ENCODE results near the gene LCE3E. TPM values are rescaled to one million over a fixed set of nuclear protein-coding genes. Genes with fewer than 3 reads are reported as not detected.

Gene LCE3E
- total and polyA plus RNA-seq, 4 experiments from 2014 or later: not detected

DNA sequence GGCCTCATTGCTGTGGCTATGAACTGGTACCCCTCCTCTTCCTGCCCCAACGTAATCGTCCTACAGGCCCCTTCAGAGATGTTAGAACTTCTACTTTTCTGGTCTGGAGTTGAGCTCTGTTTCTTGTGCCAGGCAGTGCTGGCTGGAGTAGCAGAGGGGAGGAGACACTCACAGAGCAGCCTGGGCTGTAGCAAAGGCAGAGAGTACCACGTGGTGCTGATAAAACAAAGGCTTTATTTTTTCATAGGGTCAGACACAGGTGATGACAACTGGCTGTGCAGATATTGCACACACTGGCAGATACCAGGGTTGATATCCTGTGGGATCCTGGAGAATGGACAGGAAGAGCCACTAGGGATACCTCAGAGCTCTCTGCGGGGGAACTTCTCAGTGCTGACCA, 29.1 kb downstream of the LCE3E start:
- Mint-ChIP-seq H3K27me3 (peaks cover 25 to 33% of the 10 kb centered on the region in 2 donors), H3K36me3 (no peaks in the 10 kb centered on the region), H3K4me1 (no peaks in the 10 kb centered on the region), H3K4me3 (no peak overlapping the region), H3K27ac (no peak overlapping the region), H3K9me3 (no peaks in the 10 kb centered on the region)
- ChIA-PET CTCF (ENCODE audit: partially characterized antibody) (no interaction called here), POLR2A (ENCODE audit: partially characterized antibody) (no interaction called here)
- H3K9me3 ChIP-seq (ENCODE audit: control insufficient read depth in 1 of 2, low read length in 2 of 2): no peaks in the 10 kb centered on the region
- no peaks in the 10 kb centered on the region for H3K36me3 ChIP-seq (ENCODE audit: insufficient read depth, low read length)
- DNase-seq: no peak
- no peaks in the 10 kb centered on the region for H3K27me3 ChIP-seq (ENCODE audit: insufficient read depth, low read length)
- no peak overlapping the region for H3K4me3 ChIP-seq (ENCODE audit: low read length in 2 of 2)
- H3K27ac ChIP-seq (ENCODE audit: low read depth, low read length): no peak overlapping the region
- no peaks in the 10 kb centered on the region for H3K4me1 ChIP-seq (ENCODE audit: insufficient read depth, low read length)
- intact Hi-C loops (cut with micrococcal nuclease): no loop called here

DNA sequence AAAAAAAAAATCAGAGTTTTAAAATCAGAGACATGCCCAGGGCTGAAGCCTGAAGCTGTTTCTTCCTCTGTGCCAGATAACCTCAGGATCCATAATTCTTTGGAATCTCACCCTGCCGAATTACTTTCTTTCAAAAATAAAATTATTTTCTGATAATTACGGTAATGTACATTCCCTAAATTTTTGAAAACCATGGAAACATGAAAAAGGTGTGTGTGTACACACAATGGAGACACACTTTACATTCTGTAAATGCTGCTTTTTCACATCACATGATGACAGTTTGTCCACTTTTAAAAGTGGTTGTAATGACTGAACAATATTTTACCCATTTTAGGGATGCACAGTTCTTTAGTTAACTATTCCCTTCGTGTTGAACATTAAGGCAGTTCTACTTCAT, 30.8 kb downstream of the LCE3E start:
- Histone ChIP-seq H3K27me3 (ENCODE audit: insufficient read depth, low read length) (no peaks in the 10 kb centered on the region), H3K4me1 (ENCODE audit: insufficient read depth, low read length) (no peaks in the 10 kb centered on the region), H3K4me3 (ENCODE audit: low read length in 2 of 2) (no peak overlapping the region), H3K27ac (ENCODE audit: low read depth, low read length) (no peak overlapping the region), H3K36me3 (ENCODE audit: insufficient read depth, low read length) (no peaks in the 10 kb centered on the region), H3K9me3 (ENCODE audit: control insufficient read depth in 1 of 2, low read length in 2 of 2) (no peaks in the 10 kb centered on the region)
- Mint-ChIP-seq H3K4me1 (no peaks in the 10 kb centered on the region), H3K27me3 (peaks cover 28% of the 10 kb centered on the region in 2 donors), H3K36me3 (no peaks in the 10 kb centered on the region), H3K4me3 (no peak overlapping the region), H3K27ac (no peak overlapping the region), H3K9me3 (peaks cover 0 to 4% (median 0%) of the 10 kb centered on the region in 8 donors)
- ChIA-PET POLR2A (ENCODE audit: partially characterized antibody) (no interaction called here), CTCF (ENCODE audit: partially characterized antibody) (no interaction called here)
- no peak for DNase-seq
- intact Hi-C loops (cut with micrococcal nuclease): no loop called here

- POLR2A ChIA-PET (ENCODE audit: partially characterized antibody): no interaction called here
- CTCF ChIA-PET (ENCODE audit: partially characterized antibody): no interaction called here
- intact Hi-C loops (cut with micrococcal nuclease): no loop called here
- Mint-ChIP-seq H3K27ac (no peak overlapping the region), H3K9me3 (peaks cover 0 to 7% (median 2%) of the 10 kb centered on the region in 8 donors), H3K27me3 (peaks cover 29 to 36% of the 10 kb centered on the region in 2 donors), H3K4me1 (no peaks in the 10 kb centered on the region), H3K36me3 (no peaks in the 10 kb centered on the region), H3K4me3 (no peak overlapping the region)
- H3K4me1 ChIP-seq (ENCODE audit: insufficient read depth, low read length): no peaks in the 10 kb centered on the region
- H3K36me3 ChIP-seq (ENCODE audit: insufficient read depth, low read length): no peaks in the 10 kb centered on the region
- peak in 1 of 5 donors; percentile 1 for DNase-seq
- no peak overlapping the region for H3K27ac ChIP-seq (ENCODE audit: low read depth, low read length)
- no peaks in the 10 kb centered on the region for H3K27me3 ChIP-seq (ENCODE audit: insufficient read depth, low read length)
- no peaks in the 10 kb centered on the region for H3K9me3 ChIP-seq (ENCODE audit: control insufficient read depth in 1 of 2, low read length in 2 of 2)
- no peak overlapping the region for H3K4me3 ChIP-seq (ENCODE audit: low read length in 2 of 2)
These were observed 33.1 kb downstream of the LCE3E start for GRCh38 chr1:152533327-152533938.

GRCh38 chr1:152525080-152525641, 41.4 kb downstream of the LCE3E start:
- CTCF ChIA-PET (ENCODE audit: partially characterized antibody): no interaction called here
- POLR2A ChIA-PET (ENCODE audit: partially characterized antibody): no interaction called here
- no peaks in the 10 kb centered on the region for H3K27me3 ChIP-seq (ENCODE audit: insufficient read depth, low read length)
- no peaks in the 10 kb centered on the region for H3K36me3 ChIP-seq (ENCODE audit: insufficient read depth, low read length)
- no peak overlapping the region for H3K4me3 ChIP-seq (ENCODE audit: low read length in 2 of 2)
- H3K9me3 ChIP-seq (ENCODE audit: control insufficient read depth in 1 of 2, low read length in 2 of 2): no peaks in the 10 kb centered on the region
- H3K9me3 Mint-ChIP-seq: peaks cover 0 to 9% (median 1%) of the 10 kb centered on the region in 8 donors
- H3K4me1 Mint-ChIP-seq: no peaks in the 10 kb centered on the region
- intact Hi-C loops (cut with micrococcal nuclease): no loop called here
- H3K27ac ChIP-seq (ENCODE audit: low read depth, low read length): no peak overlapping the region
- H3K4me3 Mint-ChIP-seq: no peak overlapping the region
- peaks cover 17 to 22% of the 10 kb centered on the region in 2 donors for H3K27me3 Mint-ChIP-seq
- H3K36me3 Mint-ChIP-seq: no peaks in the 10 kb centered on the region
- H3K4me1 ChIP-seq (ENCODE audit: insufficient read depth, low read length): no peaks in the 10 kb centered on the region
- no peak for DNase-seq
- no peak overlapping the region for H3K27ac Mint-ChIP-seq

DNA sequence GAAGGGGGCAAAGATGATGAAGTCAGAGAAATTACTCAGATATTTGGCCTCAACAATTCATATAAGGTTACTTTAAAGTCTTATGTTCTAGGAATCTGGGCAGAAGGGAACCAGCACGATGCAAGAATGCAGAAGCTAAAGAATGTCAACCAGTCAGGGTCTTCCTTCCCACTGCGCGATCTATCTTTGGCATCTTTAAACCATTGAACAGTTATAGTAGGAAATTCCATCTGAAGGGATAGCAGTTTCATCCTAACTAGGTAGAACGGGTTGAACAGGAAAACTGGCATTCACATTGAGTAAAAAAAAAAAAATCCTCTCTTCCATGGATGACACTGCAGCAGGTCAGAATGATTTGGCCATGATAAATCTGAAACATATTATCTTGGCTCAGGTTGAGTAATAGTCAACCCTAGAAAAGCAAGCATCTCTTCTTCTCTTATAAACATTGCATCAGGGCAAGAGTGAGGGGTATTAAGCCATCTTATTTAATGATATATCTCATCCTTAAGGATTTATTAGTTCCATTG, 46.0 kb downstream of the LCE3E start:
- Histone ChIP-seq H3K4me1 (ENCODE audit: insufficient read depth, low read length) (no peaks in the 10 kb centered on the region), H3K27ac (ENCODE audit: low read depth, low read length) (no peak overlapping the region), H3K9me3 (ENCODE audit: control insufficient read depth in 1 of 2, low read length in 2 of 2) (no peaks in the 10 kb centered on the region), H3K36me3 (ENCODE audit: insufficient read depth, low read length) (no peaks in the 10 kb centered on the region), H3K4me3 (ENCODE audit: low read length in 2 of 2) (no peak overlapping the region), H3K27me3 (ENCODE audit: insufficient read depth, low read length) (peaks cover 12% of the 10 kb centered on the region)
- Mint-ChIP-seq H3K4me1 (peaks cover 0 to 4% (median under 1%) of the 10 kb centered on the region in 4 donors), H3K36me3 (no peaks in the 10 kb centered on the region), H3K9me3 (peaks cover 0 to 5% (median 0%) of the 10 kb centered on the region in 8 donors), H3K4me3 (no peak overlapping the region), H3K27me3 (peaks cover 20 to 21% of the 10 kb centered on the region in 2 donors), H3K27ac (no peak overlapping the region)
- CTCF ChIA-PET (ENCODE audit: partially characterized antibody): no interaction called here
- no peak for DNase-seq
- POLR2A ChIA-PET (ENCODE audit: partially characterized antibody): no interaction called here
- intact Hi-C loops (cut with micrococcal nuclease): no loop called here

DNA sequence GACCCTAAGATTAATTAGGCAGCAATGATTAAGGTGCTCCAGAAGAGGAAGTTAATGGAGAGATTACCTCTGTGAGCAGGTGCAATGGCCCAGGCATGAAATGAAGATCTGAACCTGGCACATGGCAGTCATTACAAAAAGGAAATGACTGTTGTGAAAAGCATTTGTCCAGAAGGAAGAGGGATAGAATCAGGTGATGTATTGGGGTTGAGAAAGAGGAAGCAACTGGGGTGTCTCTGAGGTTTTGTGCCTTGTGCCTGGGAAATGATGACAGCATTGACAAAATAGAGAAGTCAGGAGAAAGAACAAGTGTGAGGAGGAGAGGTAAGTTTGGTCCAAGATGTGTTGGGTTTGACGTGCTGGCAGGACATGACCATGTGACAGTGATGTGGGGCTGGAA, 46.7 kb downstream of the LCE3E start:
- POLR2A ChIA-PET (ENCODE audit: partially characterized antibody): no interaction called here

GRCh38 chr1:152517237-152517811, 49.3 kb downstream of the LCE3E start:
- no peak for DNase-seq
- Mint-ChIP-seq H3K4me3 (no peak overlapping the region), H3K4me1 (peaks cover 4 to 11% (median 6%) of the 10 kb centered on the region in 4 donors), H3K27me3 (peaks cover 36% of the 10 kb centered on the region in 2 donors), H3K27ac (no peak overlapping the region), H3K9me3 (no peaks in the 10 kb centered on the region), H3K36me3 (no peaks in the 10 kb centered on the region)
- ChIA-PET CTCF (ENCODE audit: partially characterized antibody) (no interaction called here), POLR2A (ENCODE audit: partially characterized antibody) (no interaction called here)
- H3K4me3 ChIP-seq (ENCODE audit: low read length in 2 of 2): no peak overlapping the region
- no peak overlapping the region for H3K27ac ChIP-seq (ENCODE audit: low read depth, low read length)
- no peaks in the 10 kb centered on the region for H3K36me3 ChIP-seq (ENCODE audit: insufficient read depth, low read length)
- intact Hi-C loops (cut with micrococcal nuclease): no loop called here
- peaks cover 30% of the 10 kb centered on the region for H3K27me3 ChIP-seq (ENCODE audit: insufficient read depth, low read length)
- H3K9me3 ChIP-seq (ENCODE audit: control insufficient read depth in 1 of 2, low read length in 2 of 2): no peaks in the 10 kb centered on the region
- H3K4me1 ChIP-seq (ENCODE audit: insufficient read depth, low read length): no peaks in the 10 kb centered on the region

More for the DNA sequence above, 46.7 kb downstream of the LCE3E start:
- Histone ChIP-seq H3K4me3 (ENCODE audit: low read length in 2 of 2) (no peak overlapping the region), H3K36me3 (ENCODE audit: insufficient read depth, low read length) (no peaks in the 10 kb centered on the region), H3K27ac (ENCODE audit: low read depth, low read length) (no peak overlapping the region), H3K27me3 (ENCODE audit: insufficient read depth, low read length) (peaks cover 16% of the 10 kb centered on the region), H3K9me3 (ENCODE audit: control insufficient read depth in 1 of 2, low read length in 2 of 2) (no peaks in the 10 kb centered on the region), H3K4me1 (ENCODE audit: insufficient read depth, low read length) (no peaks in the 10 kb centered on the region)
- CTCF ChIA-PET (ENCODE audit: partially characterized antibody): no interaction called here
- peaks cover 0 to 5% (median 0%) of the 10 kb centered on the region in 8 donors for H3K9me3 Mint-ChIP-seq
- H3K4me3 Mint-ChIP-seq: no peak overlapping the region
- intact Hi-C loops (cut with micrococcal nuclease): no loop called here
- H3K4me1 Mint-ChIP-seq: peaks cover 2 to 8% (median 3%) of the 10 kb centered on the region in 4 donors
- no peaks in the 10 kb centered on the region for H3K36me3 Mint-ChIP-seq
- peaks cover 22 to 24% of the 10 kb centered on the region in 2 donors for H3K27me3 Mint-ChIP-seq
- no peak for DNase-seq
- no peak overlapping the region for H3K27ac Mint-ChIP-seq
